ENCODE data around the gene RABAC1. TPM values are rescaled to one million over a fixed set of nuclear protein-coding genes. Genes with fewer than 3 reads are reported as not detected.

The RABAC1 gene
- total RNA-seq, 2 experiments from 2014 or later, result 96.0 to 102 TPM

Other genes starting within 250 kb of the RABAC1 start
- gene CEACAM6, start 203.8 kb downstream of the RABAC1 start, total RNA-seq, result not detected
- not detected for gene CEACAM3, start 162.7 kb downstream of the RABAC1 start, total RNA-seq
- gene LYPD4, start 114.6 kb downstream of the RABAC1 start, total RNA-seq, result not detected
- not detected for gene DMRTC2, start 114.3 kb downstream of the RABAC1 start, total RNA-seq
- gene RPS19, start 99.1 kb downstream of the RABAC1 start, total RNA-seq, result 1,000 to 10,000 TPM; 3,668 to 3,697 TPM
- 1 to 10 TPM; 3.7 to 3.8 TPM for gene CD79A, start 82.0 kb downstream of the RABAC1 start, total RNA-seq
- gene ARHGEF1, start 76.1 kb downstream of the RABAC1 start, total RNA-seq, result 1,000 to 10,000 TPM; 1,019 to 1,047 TPM
- 1 to 10 TPM; 7.7 to 8.9 TPM for gene ERFL, start 30.9 kb downstream of the RABAC1 start, total RNA-seq
- 1 to 10 TPM; 3.2 to 4.6 TPM for gene ATP1A3, start 34.9 kb upstream of the RABAC1 start, total RNA-seq
- gene GRIK5, start 110.9 kb upstream of the RABAC1 start, total RNA-seq, result under 1 TPM; 0.66 to 0.75 TPM
- gene ZNF574, start 116.8 kb upstream of the RABAC1 start, total RNA-seq, result 10 to 100 TPM; 21.5 to 24.0 TPM
- gene POU2F2, start 173.1 kb upstream of the RABAC1 start, total RNA-seq, result 10 to 100 TPM; 18.6 to 19.9 TPM